WTC11 (cell line): Measurements from ENCODE around the gene AHNAK. TPM values are rescaled to one million over a fixed set of nuclear protein-coding genes. Genes with fewer than 3 reads are reported as not detected.
"Not testable (repeated sequence)": the region's sequence is repeated elsewhere in the genome, so short reads cannot be mapped to it uniquely, and the experiment has no call there.

Experiments used
- ATAC-seq: fragments of 200-7000 bp; cut with Tn5 transposase; 2 replicates; pipeline ENCODE4 v1.10.0; 2021; ENCODE audit warnings: mild to moderate bottlenecking, moderate library complexity
- CTCF ChIA-PET: fragments of 300-600 bp; sonication (Branson Sonifier 250); formaldehyde crosslinking; loops from one replicate; lab custom pipeline; 2021; ENCODE audit warnings: antibody characterized with exemption; lab: Charles Lee
- POLR2A ChIA-PET: fragments of 350-600 bp; sonication (Branson Sonifier 250); formaldehyde crosslinking; loops from one replicate; lab custom pipeline; 2021; ENCODE audit warnings: antibody characterized with exemption; lab: Charles Lee
- DNase-seq: peaks from one replicate; pipeline ENCODE4 v3.0.0; 2021; ENCODE audit warnings: low spot score
- H3K27ac Mint-ChIP-seq: 2 replicates; pipeline ENCODE4 v1.8.0; 2021; ENCODE audit warnings: mixed read lengths
- H3K27me3 Mint-ChIP-seq: 2 replicates; pipeline ENCODE4 v1.8.0; 2021; ENCODE audit warnings: low read depth, mild to moderate bottlenecking, moderate library complexity, mixed read lengths
- H3K36me3 Mint-ChIP-seq: 2 replicates; pipeline ENCODE4 v1.8.0; 2021; ENCODE audit warnings: mixed read lengths
- H3K4me1 Mint-ChIP-seq: 2 replicates; pipeline ENCODE4 v1.8.0; 2022; ENCODE audit warnings: mixed read lengths
- H3K4me3 Mint-ChIP-seq: 2 replicates; pipeline ENCODE4 v1.8.0; 2021; ENCODE audit warnings: mild to moderate bottlenecking, moderate library complexity, mixed read lengths
- H3K9me3 Mint-ChIP-seq: 2 replicates; pipeline ENCODE4 v1.8.0; 2021; ENCODE audit warnings: mixed read lengths
- CREB1 ChIP-seq: sonication (generic); formaldehyde crosslinking; IDR thresholded peaks from 2 replicates; pipeline ENCODE4 v1.8.0; 2023; ENCODE audit warnings: mild to moderate bottlenecking, missing genetic modification reagents
- CREM ChIP-seq: sonication (generic); formaldehyde crosslinking; IDR thresholded peaks from 2 replicates; pipeline ENCODE4 v1.8.1; 2022; ENCODE audit warnings: mild to moderate bottlenecking, missing genetic modification reagents, moderate library complexity
- ELF4 ChIP-seq: sonication (generic); formaldehyde crosslinking; IDR thresholded peaks from 2 replicates; pipeline ENCODE4 v1.8.1; 2022; ENCODE audit warnings: low read depth, mild to moderate bottlenecking, moderate library complexity, missing genetic modification reagents
- ETV6 ChIP-seq: sonication (generic); formaldehyde crosslinking; IDR thresholded peaks from 2 replicates; pipeline ENCODE4 v1.8.1; 2022; ENCODE audit warnings: mild to moderate bottlenecking, missing genetic modification reagents
- HMGXB4 ChIP-seq: sonication (generic); formaldehyde crosslinking; IDR thresholded peaks from 2 replicates; pipeline ENCODE4 v1.8.1; 2023; ENCODE audit warnings: mild to moderate bottlenecking, moderate library complexity, missing genetic modification reagents
- IRF1 ChIP-seq: sonication (generic); formaldehyde crosslinking; IDR thresholded peaks from 2 replicates; pipeline ENCODE4 v1.8.0; 2023; ENCODE audit warnings: missing genetic modification reagents
- MYBL2 ChIP-seq: sonication (generic); formaldehyde crosslinking; IDR thresholded peaks from 2 replicates; pipeline ENCODE4 v1.8.1; 2023; ENCODE audit warnings: mild to moderate bottlenecking, moderate library complexity, missing genetic modification reagents
- NFE2L1 ChIP-seq: sonication (generic); formaldehyde crosslinking; IDR thresholded peaks from 2 replicates; pipeline ENCODE4 v1.8.1; 2023; ENCODE audit warnings: missing genetic modification reagents
- NFYB ChIP-seq: sonication (generic); formaldehyde crosslinking; conservative IDR thresholded peaks from 2 replicates; pipeline ENCODE4 v1.8.0; 2022; ENCODE audit warnings: low read depth, missing genetic modification reagents
- TP53 ChIP-seq: sonication (generic); formaldehyde crosslinking; IDR thresholded peaks from 2 replicates; pipeline ENCODE4 v1.8.1; 2023; ENCODE audit warnings: mild to moderate bottlenecking, missing genetic modification reagents
- USF1 ChIP-seq: sonication (generic); formaldehyde crosslinking; IDR thresholded peaks from 2 replicates; pipeline ENCODE4 v1.8.0; 2022; ENCODE audit warnings: mild to moderate bottlenecking, missing genetic modification reagents
- ZNF219 ChIP-seq: sonication (generic); formaldehyde crosslinking; IDR thresholded peaks from 2 replicates; pipeline ENCODE4 v1.8.0; 2023; ENCODE audit warnings: missing genetic modification reagents, mild to moderate bottlenecking, borderline replicate concordance
- ZNF671 ChIP-seq: fragments of 250-450 bp; sonication (Bioruptor Pico); IDR thresholded peaks from 2 replicates; pipeline ENCODE4 v1.8.0; 2021; ENCODE audit warnings: mild to moderate bottlenecking
- total RNA-seq: library from RNA; stranded (reverse); gene quantifications from 3 replicates; pipeline ENCODE4 v1.2.3, GENCODE V29; 2021

AHNAK gene
- total RNA-seq, 1 experiment from 2014 or later, result 21.0 TPM

- TF ChIP-seq IRF1 (CRISPR knock-in tag), result no peak
- no peak for TF ChIP-seq NFYB (CRISPR knock-in tag)
- no peak for TF ChIP-seq ELF4 (CRISPR knock-in tag)
- no peak for TF ChIP-seq ZNF219
- TF ChIP-seq HMGXB4 (CRISPR knock-in tag), result no peak
- no peak for TF ChIP-seq ZNF671 (CRISPR knock-in tag)
- TF ChIP-seq ETV6 (CRISPR knock-in tag), result peak; percentile 17; the same call in 1 of the 2 replicates
- no peak for TF ChIP-seq CREM
- TF ChIP-seq, all 79 proteins: peak for 7
Observed at GRCh38 chr11:62553080-62553838, 6.7 kb upstream of the AHNAK start (continued).

GRCh38 chr11:62552485-62553079 lies 6.0 kb upstream of the AHNAK start:
- ATAC-seq (no peak), DNase-seq (no peak)
- H3K36me3 Mint-ChIP-seq, result peaks cover 10% of the 10 kb centered on the region
- H3K4me3 Mint-ChIP-seq, result peak overlapping the region; percentile 46
- ChIA-PET CTCF (interaction anchor here (0.7 to 11.8 kb wide), 15 partner anchors 7 to 445 kb away, joined by 3 to 311 read pairs (median 5); partner anchors contain the start of genes AHNAK, EEF1G and MTA2), POLR2A (interaction anchor here (0.6 to 3.4 kb wide), 12 partner anchors 8 to 440 kb away, joined by 3 to 18 read pairs (median 5); partner anchors contain the start of genes BSCL2, C11orf98, CSKMT and TUT1)
- H3K4me1 Mint-ChIP-seq, result peaks cover 62% of the 10 kb centered on the region
- H3K27me3 Mint-ChIP-seq, result peaks cover 33% of the 10 kb centered on the region
- no peak for TF ChIP-seq NFE2L1 (CRISPR knock-in tag)
- no peak for TF ChIP-seq CREB1 (CRISPR knock-in tag)
- no peak for TF ChIP-seq TP53 (CRISPR knock-in tag)
- TF ChIP-seq USF1, result no peak
- no peaks in the 10 kb centered on the region for H3K9me3 Mint-ChIP-seq
- H3K27ac Mint-ChIP-seq, result peak overlapping the region; percentile 92

- H3K27me3 Mint-ChIP-seq, result peaks cover 50% of the 10 kb centered on the region
- ChIA-PET CTCF (interaction anchor here (1.0 to 11.8 kb wide), 5 partner anchors 5 to 156 kb away, joined by 3 to 311 read pairs (median 61); partner anchors contain the start of gene AHNAK), POLR2A (interaction anchor here (0.7 to 3.4 kb wide), 2 partner anchors 8 to 443 kb away, joined by 3 to 18 read pairs; no protein-coding TSS in a partner anchor)
- H3K27ac Mint-ChIP-seq, H3K36me3 Mint-ChIP-seq, H3K9me3 Mint-ChIP-seq, H3K4me3 Mint-ChIP-seq, DNase-seq, ATAC-seq: not testable (repeated sequence)
- peaks cover 46% of the 10 kb centered on the region for H3K4me1 Mint-ChIP-seq
Observed at GRCh38 chr11:62550478-62550877, 3.9 kb upstream of the AHNAK start.

GRCh38 chr11:62548545-62549335 lies 2.1 kb upstream of the AHNAK start:
- no peaks in the 10 kb centered on the region for H3K36me3 Mint-ChIP-seq
- TF ChIP-seq CREM (no peak), MYBL2 (CRISPR knock-in tag) (no peak)
- TF ChIP-seq, all 79 proteins: peak for 0
- no peak for ATAC-seq
- no peak for DNase-seq
- CTCF ChIA-PET, result interaction anchor here (3.5 to 13.3 kb wide), 5 partner anchors 8 to 154 kb away, joined by 21 to 552 read pairs (median 108); partner anchors contain the start of gene SCGB1A1
- peaks cover 67% of the 10 kb centered on the region for H3K27me3 Mint-ChIP-seq
- no peaks in the 10 kb centered on the region for H3K9me3 Mint-ChIP-seq
- peaks cover 49% of the 10 kb centered on the region for H3K4me1 Mint-ChIP-seq
- POLR2A ChIA-PET, result no interaction called here
- no peak overlapping the region for H3K4me3 Mint-ChIP-seq
- no peak overlapping the region for H3K27ac Mint-ChIP-seq
